NCI-H1048 (cell line): Measurements from ENCODE around the gene GUCY2F.

ENCODE experiments used
- DNase-seq: peaks from one replicate; lab custom pipeline; 2025; lab: John Stamatoyannopoulos, UW

GUCY2F gene

DNA sequence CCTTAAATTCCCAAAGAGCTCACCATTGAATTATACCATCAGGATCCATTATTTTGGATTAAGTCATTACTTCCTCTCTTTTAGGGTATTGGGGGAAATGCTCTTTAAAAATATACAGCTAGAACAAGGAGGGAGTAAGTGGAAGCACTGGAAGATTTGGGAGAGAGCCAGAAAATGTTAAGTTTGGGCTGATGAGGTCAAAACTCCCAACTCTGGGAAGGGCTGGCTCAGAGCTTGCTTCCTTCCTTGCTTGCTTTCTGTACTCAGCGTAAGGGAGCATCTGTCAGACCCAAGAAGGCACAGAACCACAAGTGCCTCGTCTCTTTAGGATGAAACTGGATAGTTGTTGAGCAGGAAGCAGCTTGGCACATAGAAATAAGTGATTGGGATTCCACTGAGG lies 138.2 kb downstream of the GUCY2F start:
- DNase-seq = no peak

DNA sequence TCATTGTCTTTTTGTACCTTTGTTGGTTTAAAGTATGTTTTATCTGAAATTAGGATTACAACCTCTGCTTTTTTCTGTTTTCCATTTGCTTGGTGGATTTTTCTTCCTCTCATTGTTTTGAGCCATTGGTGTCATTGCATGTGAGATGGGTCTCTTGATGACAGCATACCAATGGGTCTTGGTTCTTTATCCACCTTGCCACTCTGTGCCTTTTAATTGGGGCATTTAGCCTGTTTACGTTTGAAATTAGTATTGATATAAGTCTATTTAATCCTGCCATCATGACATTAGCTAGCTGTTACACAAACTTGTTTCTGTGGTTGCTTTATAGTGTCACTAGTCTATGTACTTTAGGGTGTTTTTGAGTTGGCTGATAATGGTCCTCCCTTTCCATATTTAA lies 145.7 kb downstream of the GUCY2F start:
- no peak for DNase-seq

DNA sequence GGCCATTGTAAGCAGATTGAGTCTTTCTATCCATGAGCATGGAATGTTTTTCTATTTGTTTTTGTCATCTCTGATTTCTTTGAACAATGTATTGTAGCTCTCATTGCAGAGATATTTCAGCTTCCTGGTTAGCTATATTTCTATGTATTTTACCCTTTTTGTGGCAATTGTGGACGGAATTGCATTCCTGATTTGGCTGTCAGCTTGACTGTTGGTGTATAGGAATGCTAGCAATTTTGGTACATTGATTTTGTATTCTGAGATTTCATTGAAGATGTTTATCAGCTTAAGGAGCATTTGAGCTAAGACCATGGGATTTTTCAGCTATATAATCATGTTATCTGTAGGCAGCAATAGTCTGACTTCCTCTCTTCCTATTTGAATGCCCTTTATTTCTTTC lies 154.6 kb downstream of the GUCY2F start:
- no peak for DNase-seq
